Activated T-cell treated with anti-CD3 and anti-CD28 coated beads for 24 hours (primary cell): Measurements from ENCODE around the gene FARS2.

Source experiments
- DNase-seq: peaks from one replicate; pipeline ENCODE4 v3.0.0-alpha.2; 2020; ENCODE audit warnings: low read depth

The FARS2 gene

GRCh38 chr6:5249451-5250122 is 11.7 kb upstream of the FARS2 start:
- DNase-seq = no peak

GRCh38 chr6:5250451-5250850 is 10.9 kb upstream of the FARS2 start:
- no peak for DNase-seq

- no peak for DNase-seq
Measured at GRCh38 chr6:5250911-5251310, 10.4 kb upstream of the FARS2 start.

- DNase-seq = no peak
Measured at GRCh38 chr6:5256952-5257351, 4.4 kb upstream of the FARS2 start.

GRCh38 chr6:5257400-5257799 is 3.9 kb upstream of the FARS2 start:
- no peak for DNase-seq

GRCh38 chr6:5259428-5259827 is 1.9 kb upstream of the FARS2 start:
- DNase-seq = no peak

GRCh38 chr6:5260111-5260620 is 1.1 kb upstream of the FARS2 start:
- DNase-seq = peak; percentile 72

- DNase-seq = no peak
Measured at GRCh38 chr6:5261545-5262109, 314 bp downstream of the FARS2 start.

- DNase-seq = no peak
Measured at GRCh38 chr6:5266423-5266822, 5.1 kb downstream of the FARS2 start.

- DNase-seq = no peak
Measured at GRCh38 chr6:5270093-5270680, 8.9 kb downstream of the FARS2 start.

- no peak for DNase-seq
Measured at GRCh38 chr6:5271926-5272325, 10.6 kb downstream of the FARS2 start.

GRCh38 chr6:5274231-5274630 is 12.9 kb downstream of the FARS2 start:
- DNase-seq = no peak

GRCh38 chr6:5275497-5275896 is 14.2 kb downstream of the FARS2 start:
- DNase-seq = no peak

- DNase-seq = no peak
Measured at GRCh38 chr6:5276581-5276980, 15.3 kb downstream of the FARS2 start.

- DNase-seq = no peak
Measured at GRCh38 chr6:5277589-5277988, 16.3 kb downstream of the FARS2 start.

GRCh38 chr6:5278047-5278446 is 16.7 kb downstream of the FARS2 start:
- no peak for DNase-seq

GRCh38 chr6:5278565-5279120 is 17.3 kb downstream of the FARS2 start:
- DNase-seq = no peak

GRCh38 chr6:5279891-5280338 is 18.6 kb downstream of the FARS2 start:
- DNase-seq = no peak

- DNase-seq = no peak
Measured at GRCh38 chr6:5280920-5281319, 19.6 kb downstream of the FARS2 start.

- DNase-seq = no peak
Measured at GRCh38 chr6:5282191-5282623, 20.9 kb downstream of the FARS2 start.

GRCh38 chr6:5285081-5285480 is 23.8 kb downstream of the FARS2 start:
- no peak for DNase-seq

- DNase-seq = no peak
Measured at GRCh38 chr6:5285526-5285925, 24.2 kb downstream of the FARS2 start.

- no peak for DNase-seq
Measured at GRCh38 chr6:5286780-5287179, 25.5 kb downstream of the FARS2 start.
